Activated CD4-positive, alpha-beta T cell treated with anti-CD3 and anti-CD28 coated beads, Interleukin-2, amount 50 U/mL, for 16 hours (primary cell): ENCODE results near the gene KCTD21.
"Not testable (repeated sequence)": the region's sequence is repeated elsewhere in the genome, so short reads cannot be mapped to it uniquely, and the experiment has no call there.

Experiments
- DNase-seq: peaks from one replicate; pipeline ENCODE4 v3.0.0-alpha.2; 2020

Gene KCTD21

DNA sequence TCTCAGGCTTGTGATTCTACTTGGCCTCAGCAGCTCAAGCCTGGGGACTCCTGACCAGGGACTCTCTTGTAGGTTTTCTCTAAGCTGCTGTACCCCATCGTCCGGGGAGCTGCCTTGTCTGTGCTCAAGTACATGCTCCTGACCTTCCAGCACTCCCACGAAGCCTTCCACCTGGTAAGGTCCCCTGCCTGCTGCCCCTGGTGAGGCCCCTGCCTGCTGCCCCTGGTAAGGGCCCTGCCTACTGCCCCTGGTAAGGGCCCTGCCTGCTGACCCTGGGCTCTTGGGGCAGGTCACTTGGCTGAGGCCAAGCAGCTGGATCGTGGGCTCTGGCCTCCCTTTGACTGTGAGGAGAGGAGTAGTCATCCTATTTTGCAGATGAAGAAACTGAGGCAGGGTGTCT, 11.6 kb upstream of the KCTD21 start:
- no peak for DNase-seq

DNA sequence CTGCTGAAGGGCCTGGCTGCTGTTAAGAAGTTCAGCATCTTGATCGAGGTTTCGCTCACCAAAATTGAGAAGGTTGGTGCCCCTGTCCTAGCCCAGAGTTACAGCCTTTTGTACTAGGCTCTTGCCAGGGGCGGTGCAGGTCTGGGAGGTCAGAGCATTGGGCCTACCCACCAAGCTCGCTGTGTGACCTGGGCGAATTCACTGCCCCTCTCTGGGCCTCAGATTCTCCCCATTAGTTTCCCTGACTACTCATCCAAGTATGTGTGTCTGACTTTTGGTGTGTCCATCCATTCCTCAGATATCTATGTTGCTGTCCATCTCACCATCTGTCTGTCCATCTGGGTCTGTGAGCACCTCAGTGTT, 11.2 kb upstream of the KCTD21 start:
- DNase-seq: no peak

DNA sequence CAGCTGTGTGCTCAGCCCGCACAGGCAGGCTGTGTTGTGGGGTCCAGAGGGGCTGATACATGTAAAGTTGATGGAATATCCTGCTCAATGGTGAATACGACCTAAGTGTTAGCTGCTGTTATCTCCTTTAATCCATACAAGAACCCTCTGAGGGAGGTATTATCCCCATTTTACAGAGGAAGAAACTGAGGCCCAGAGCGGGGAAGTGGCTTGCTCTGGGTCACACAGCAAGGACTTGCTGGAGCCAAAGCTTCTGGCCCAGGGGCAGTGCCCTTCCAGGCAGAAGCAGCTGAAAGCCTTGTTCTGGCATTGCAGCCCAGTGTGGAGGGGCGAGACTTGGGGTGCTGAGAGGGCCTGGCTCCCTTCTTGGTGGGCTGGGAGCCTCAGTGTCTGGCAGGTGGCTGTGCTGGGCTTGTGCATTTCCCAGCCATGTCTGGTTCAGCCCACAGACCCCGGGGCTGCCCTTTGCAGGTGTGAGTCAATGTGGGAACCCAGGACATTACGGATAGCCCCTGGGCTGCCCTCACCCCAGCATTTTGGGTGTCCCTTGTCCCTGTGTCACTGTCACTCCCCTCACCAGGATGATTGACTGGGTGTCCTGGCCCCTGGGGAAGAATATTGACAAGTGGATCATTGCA, 10.7 kb upstream of the KCTD21 start:
- DNase-seq: no peak

DNA sequence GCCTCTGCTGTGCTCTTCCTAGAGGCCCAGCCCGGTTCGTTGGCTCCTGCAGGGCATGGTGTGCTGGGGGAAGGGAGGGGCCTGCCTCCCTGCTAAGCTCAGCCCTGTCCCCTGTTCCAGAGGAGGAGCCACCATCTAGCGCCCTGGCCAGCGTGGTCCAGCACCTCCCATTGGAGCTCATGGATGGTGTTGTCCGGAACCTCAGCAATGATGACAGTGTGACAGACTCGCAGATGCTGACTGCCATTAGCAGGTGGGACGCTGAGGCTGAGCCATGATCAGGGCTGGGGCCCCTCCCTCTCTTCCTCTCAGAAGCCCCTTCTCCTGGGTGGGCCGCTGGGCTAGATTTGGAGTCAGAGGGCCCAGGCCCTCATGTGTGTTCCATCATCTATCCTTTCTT, 9.4 kb upstream of the KCTD21 start:
- no peak for DNase-seq

DNA sequence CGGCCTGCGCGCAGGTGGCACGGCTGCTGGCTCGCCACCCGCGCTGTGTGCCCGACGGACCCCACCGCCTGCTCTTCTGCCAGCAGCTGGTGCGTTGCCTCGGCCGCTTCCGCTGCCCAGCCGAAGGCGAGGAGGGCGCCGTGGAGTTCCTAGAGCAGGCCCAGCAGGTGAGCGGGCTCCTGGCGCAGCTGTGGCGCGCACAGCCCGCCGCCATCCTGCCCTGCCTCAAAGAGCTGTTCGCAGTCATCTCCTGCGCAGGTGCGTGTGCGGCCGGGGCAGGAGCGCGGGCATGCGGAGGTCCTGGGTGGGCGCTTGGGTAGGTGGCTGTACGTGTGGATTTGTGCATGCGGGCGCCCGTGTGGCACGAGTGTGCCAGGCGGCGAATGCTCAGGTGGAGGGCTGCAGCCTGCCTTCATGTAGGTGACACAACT, 8.2 kb upstream of the KCTD21 start:
- DNase-seq: no peak

DNA sequence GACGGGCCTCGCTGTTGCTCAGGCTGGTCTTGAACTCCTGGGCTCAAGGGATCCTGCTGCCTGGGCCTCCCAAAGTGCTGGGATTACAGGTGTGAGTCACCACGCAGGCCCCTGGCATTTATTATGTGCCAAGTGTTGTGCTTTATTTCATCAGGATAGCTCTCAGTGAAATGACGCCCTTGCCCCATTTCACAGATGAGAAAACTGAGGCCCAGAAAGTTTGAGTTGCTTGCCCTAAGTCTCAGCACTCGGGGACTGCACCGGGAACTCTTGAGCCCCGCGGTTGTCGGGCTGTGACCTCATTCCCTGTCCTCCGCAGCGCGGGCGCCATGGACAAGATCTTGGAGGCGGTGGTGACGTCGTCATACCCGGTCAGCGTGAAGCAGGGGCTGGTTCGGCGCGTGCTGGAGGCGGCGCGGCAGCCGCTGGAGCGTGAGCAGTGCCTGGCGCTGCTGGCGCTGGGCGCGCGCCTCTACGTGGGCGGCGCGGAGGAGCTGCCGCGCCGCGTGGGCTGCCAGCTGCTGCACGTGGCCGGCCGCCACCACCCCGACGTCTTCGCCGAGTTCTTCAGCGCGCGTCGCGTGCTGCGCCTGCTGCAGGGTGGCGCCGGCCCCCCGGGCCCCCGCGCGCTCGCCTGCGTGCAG, 7.6 kb upstream of the KCTD21 start:
- no peak for DNase-seq

DNA sequence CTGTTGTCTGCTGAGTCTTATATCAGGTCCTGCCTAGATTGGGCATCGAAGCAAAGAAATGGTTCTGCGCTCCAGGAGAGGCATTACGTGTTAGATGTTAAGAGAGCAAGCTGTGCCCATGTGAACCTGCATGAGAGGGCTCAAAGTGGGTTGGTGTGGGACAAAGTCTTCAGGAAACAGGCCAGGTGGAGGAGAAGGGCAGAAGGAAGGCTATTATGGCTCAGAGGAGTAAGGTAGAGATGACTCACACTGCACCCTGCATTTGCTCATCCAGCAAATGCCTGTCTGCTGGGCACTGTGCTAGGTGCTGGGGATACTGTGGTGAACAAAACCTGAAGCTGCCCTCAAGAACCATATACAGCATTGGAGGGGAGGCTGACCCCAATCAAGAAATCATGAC, 6.1 kb upstream of the KCTD21 start:
- DNase-seq: no peak

DNA sequence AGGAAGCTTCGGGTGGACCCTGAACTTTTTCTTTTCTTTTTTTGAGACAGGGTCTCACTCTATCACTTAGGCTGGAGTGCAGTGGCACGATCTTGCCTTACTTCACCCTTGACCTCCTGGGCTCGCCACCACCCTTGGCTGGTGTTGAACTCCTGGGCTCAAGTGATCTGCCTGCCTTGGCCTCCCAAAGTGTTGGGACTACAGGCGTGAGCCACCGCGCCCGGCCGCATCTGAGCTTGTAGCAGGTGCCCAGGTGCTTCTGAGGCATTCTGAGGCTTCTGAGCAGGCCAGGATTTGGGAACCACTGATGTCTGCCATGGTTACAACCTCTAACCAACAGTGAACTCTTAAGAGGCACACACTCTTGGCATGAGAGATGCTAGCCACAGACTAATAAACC, 5.4 kb upstream of the KCTD21 start:
- no peak for DNase-seq

DNA sequence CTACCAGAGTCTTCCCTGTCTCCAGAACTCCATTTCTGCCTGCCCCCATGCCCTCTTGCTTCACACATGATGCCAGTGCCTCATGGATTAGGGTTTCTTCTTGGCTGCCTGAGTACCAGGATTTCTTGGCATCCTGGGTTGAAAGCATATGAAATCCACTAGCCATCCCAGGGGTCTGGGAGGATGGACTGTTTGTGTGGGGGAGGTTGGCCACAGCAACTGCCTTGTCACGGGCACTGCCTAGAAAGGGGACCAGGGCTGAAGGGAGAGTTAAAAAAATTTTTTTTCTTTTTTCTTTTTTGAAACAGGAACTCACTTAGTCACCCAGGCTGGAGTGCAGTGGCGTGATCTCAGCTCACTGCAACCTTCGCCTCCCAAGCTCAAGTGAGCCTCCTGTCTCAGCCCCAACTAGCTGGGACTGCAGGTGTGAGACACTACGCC, 4.5 kb upstream of the KCTD21 start:
- no peak for DNase-seq

DNA sequence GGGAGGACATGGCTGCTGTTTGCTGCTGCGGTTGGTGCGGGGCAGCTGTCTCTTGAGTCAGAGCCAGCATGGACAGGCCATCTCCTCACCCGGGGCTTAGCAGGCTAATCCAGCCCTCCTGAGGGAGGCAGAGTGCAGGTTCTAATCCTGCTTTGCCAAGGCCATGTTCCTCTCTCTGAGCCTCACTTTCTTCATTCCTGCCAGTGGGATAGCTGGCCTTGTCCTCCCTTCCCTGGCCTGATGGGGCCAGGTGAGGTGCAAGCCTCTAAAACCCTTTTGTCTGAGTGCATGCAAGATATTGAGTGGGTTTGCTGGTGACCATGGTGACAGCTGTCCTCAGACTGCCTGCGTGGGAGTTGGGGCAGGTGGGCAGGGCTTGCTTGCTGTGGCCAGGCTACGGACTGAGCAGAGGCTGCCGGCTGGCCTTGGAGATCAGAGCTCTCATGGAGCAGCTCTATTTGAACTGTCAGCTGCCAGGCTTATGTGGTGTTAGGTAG, 3.8 kb upstream of the KCTD21 start:
- DNase-seq: no peak

DNA sequence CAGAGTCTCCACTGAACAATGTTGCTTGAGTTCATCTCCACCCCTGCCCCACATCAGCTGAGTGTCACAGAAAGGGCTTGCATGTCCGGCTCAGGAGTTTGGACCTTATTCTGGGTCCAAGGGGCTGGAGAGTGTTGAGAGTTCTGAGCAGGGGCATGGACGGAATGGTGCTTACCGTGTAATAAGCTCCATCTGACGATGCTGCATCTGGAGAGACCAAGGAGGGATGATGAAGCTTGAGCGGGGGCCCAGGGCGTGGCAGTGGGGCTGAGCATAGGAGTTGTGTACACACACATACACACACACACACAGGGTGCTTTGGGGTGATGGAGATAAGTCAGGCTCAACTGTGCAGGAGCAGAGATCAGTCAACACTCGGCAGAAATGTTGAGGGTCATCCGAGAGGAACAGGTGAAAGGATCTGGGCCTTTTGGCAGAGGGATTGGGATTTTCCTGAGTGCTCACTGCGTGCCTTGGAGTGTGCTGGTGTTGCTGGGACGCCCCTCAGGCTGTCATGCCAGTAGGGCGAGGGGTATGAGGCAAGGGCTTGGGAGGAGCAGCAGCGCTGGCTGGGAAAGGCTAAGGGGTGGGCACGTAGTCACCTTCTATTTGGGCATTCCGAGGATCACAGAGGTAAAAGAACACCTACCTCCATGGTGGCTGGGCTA, 2.6 kb upstream of the KCTD21 start:
- no peak for DNase-seq

DNA sequence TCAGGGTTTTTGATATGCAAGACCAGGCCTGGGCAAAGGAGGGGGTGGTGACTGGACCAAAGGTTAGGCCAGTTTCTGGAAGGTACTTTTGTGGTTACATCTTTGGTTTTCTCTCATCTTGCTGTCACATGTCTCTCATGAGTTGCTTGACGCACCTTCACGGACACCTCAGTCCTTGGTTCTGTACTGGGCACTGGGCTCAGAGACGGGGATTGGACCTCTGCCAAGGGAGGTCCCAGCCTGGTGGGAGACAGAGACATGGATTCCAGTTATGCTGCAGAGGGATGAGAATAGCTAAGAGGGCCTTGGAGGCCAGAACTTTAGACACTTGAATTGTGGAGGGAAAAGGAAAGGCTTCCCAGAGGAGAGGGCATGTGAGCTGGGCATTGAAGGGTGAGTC, 1.9 kb upstream of the KCTD21 start:
- DNase-seq: no peak

DNA sequence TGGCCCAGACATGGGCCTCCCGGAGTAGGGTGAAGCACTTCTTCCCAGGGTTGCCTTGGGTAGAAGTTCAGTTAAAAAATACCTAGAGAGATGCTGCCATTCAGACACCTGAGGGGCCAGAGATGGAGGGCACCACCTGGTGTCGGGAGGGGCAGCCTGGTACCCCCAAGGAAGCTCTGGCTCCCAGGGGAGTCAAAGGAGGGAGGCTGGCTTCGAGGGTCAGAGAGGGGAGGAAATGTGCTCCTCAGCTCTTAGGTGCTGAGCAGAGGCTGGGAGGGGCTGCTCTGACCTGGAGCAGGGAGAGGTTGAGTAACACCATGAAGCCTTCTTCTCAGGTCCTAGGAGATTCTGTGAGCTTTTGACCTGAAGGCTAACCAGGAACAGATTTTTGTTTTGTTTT, 1.4 kb upstream of the KCTD21 start:
- DNase-seq: no peak

DNA sequence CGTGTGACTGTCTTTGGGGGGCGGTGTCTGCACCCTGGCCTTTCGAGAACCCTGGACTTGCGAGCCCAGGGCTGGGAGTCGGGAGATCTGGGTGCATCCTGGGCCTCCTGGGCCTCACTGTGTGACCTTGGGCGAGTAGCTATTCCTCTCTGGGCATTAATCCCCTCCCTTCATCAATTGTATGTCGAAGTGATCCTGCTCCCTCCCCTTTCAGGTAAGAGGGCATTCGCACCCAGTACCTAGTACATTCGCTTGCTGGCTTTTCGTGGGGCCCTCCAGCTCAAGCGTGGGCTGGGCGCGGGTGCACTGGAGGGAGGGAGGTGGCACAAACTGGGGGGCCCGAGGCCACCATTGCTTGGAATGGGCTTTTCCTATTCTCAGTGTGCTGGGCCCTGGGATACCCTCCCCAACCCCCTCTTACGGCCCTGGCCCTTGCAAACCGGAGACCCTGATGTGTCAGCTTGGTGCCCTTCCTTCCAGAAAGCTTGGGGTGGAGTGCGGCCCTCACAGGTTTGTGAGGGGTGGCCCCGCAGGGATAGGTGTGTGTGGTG, 823 bp upstream of the KCTD21 start:
- no peak for DNase-seq

DNA sequence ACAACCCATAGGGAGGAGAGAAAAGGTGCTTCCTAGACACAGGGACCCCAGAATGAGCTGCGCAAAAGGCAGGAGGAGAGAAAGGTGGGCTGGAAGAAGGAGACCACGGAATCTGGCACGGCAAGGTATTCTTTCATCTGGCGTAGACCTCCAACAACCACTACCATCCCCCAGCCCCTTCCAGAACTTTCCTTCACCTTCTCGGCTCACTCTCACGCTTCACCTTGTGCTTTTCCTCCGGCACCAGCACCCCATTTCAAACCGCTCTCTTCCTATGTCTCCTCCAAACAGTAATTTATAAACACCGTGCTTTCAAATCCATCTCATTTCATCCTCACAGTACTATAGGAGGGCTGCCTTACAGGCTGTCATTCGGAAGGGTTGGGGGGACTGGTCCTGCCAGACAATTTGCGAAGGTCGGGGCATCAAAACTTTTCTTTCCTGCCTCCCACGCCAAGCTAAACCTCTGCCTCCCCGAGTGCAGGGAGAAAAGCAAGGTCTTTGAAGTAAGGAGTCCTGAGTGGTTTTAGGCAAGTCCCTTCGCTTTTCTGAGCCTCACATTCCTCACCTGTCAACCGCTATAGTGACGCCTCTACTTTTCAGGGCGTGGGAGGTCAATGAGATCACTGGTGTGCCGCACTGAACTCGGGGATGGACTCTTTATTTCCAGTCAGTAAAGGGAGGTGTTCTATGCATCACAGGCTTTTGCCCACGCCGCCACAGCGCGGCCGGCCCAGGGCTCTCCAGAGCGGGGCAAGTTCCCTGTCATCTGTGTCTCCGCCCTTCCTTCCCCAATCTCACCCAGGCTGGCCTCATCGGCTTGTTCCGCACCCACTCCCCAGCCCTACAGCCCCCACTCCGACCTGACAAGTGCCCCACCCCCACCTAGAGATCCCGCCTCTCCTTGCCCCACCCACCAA, 800 bp downstream of the KCTD21 start:
- DNase-seq: no peak

DNA sequence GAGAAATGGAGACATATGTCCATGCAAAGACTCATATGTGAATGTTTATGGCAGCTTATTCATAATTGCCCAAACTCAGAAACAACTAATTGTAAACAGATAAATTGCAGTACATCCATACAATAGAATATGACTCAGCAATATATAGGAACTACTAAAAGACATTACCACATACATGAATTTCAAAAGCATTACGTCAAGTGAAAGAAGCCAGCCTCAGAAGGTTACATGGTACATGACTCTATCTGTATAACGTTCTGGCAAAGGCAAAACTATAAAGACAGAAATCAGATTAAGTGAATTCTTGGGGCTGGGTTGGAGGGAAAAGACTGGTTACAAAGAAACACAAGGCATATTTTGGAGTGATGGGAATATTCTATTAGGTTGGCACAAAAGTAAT, 7.2 kb downstream of the KCTD21 start:
- no peak for DNase-seq

DNA sequence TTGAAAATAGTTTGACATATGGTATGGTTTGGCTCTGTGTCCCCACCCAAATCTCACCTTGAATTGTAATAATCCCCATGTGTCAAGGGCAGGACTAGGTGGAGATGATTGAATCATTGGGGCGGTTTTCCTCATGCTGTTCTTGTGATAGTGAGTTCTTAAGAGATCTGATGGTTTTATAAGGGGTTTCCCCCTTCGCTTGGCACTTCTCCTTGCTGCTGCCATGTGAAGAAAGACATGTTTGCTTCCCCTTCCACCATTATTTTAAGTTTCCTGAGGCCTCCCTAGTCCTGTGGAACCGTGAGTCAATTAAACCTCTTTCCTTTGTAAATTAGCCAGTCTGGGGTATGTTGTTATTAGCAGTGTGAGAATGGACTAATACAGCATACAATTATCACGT, 7.7 kb downstream of the KCTD21 start:
- DNase-seq: no peak

DNA sequence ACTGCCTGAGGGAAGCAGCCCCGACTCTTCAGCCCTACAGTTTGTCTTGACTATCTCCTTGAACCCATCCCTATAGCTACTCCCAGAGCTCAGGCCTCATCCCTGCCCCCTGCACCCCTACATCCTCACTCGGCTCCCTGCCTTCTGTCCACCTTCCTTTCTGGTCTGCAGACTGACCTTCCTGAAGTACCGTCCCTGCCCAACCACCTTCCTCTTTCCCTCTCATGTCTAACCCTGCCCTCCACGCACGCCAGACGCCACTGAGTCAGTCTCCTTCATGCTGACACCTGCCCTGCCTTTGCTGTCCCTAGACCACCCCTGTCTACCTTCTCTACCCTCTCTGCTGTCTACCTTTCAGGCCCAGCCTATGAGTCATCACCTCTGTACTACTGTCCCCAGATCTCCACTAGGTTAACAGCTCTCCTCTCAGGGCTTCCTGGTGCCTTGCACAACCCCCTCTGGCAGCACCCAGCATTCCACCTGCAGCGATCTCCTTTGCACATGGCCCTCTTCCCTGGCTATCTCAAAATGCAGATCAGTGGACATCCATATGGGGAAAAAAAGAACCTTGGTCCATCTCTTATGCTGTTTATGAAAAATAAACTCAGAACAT, 8.9 kb downstream of the KCTD21 start:
- no peak for DNase-seq

DNA sequence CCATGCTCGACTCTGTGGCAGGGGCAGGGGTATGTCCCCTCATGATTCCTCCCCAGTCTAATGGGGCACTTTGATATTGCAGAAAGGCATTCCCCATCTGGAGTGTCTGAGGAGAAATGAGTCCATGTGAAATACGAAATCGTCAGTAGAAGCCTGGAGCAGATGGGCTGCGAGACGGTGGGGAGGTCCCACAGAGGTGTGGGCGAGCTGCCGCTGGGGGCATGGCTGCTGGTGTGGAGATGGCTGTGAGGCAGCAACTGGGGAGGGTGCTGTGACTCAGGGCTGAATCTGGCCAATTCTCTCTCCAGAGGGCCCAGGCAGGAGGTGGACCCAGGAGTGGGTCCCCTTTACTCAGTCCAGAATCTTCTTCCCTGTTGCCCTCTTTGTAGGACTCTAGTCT, 11.2 kb downstream of the KCTD21 start:
- no peak for DNase-seq

DNA sequence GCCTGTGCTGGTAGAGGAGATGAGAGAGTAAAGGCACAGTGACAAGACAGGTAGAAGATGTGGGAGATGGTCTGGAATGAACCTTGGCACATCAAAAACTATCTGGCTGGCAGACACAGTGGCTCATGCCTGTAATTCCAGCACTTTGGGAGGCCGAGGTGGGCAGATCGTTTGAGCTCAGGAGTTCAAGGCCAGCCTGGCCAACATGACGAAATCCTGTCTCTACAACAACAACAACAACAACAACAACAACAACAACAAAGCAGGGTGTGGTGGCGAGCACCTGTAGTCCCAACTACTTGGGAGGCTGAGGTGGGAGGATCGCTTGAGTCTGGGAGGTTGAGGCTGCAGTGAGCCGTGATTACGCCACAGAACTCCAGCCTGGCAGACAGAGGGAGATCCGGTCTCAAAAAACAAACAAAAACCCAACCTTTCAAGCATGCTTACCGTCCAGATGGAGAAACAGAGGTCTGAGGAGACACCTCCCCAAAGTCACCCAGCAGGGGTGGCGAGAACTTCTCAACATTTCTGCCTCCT, 11.8 kb downstream of the KCTD21 start:
- no peak for DNase-seq

DNA sequence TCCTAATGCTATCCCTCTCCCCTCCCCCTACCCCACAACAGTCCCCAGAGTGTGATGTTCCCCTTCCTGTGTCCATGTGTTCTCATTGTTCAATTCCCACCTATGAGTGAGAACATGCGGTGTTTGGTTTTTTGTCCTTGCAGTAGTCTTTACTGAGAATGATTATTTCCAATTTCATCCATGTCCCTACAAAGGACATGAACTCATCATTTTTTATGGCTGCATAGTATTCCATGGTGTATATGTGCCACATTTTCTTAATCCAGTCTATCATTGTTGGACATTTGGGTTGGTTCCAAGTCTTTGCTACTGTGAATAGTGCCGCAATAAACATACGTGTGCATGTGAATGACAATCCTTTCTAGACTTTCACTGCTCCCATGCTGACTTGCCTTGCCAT, 12.6 kb downstream of the KCTD21 start:
- DNase-seq: not testable (repeated sequence)

DNA sequence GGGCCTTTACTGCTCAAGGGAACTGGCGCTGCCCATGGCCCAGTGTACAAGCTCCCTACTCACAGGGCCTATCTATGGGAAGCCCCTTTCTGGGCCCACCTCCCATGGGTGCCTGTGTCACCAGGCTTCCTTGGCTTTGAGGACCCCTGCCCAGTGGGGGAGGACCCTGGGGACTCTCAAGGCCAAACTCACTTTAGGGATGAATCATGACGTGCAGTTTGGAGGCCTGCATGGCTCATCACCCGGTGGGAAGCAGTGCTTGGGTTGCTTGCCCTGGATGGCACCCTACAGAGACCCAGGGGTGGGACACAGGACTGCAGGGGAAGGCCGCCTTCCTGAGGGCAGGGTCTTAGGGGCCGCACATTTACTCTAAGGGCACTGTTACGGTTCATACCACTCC, 16.5 kb downstream of the KCTD21 start:
- no peak for DNase-seq
